Esophagus squamous epithelium (tissue), 5 donors: ENCODE data around the gene NUP188. TPM values are rescaled to one million over a fixed set of nuclear protein-coding genes. Genes with fewer than 3 reads are reported as not detected.

Experiments
- DNase-seq: peaks from one replicate; lab custom pipeline; 2025; lab: John Stamatoyannopoulos, UW
- H3K27ac ChIP-seq, 4 donors: fragments of 200-600 bp; sonication (generic); one replicate each; pipeline ENCODE4 v1.5.1; 2016 to 2019; ENCODE audit warnings: mild to moderate bottlenecking in 1 of 4
- H3K27me3 ChIP-seq, 4 donors: fragments of 200-600 bp; sonication (generic); 1 replicate in 3 of 4; 2 replicates in 1 of 4; pipeline versions ENCODE4 v1.5.1 to v1.6.0; 2017 to 2021; ENCODE audit warnings: antibody characterized with exemption in 1 of 4
- H3K36me3 ChIP-seq, 3 donors: fragments of 200-600 bp; sonication (generic); one replicate each; pipeline ENCODE4 v1.5.1; 2016 to 2019
- H3K4me1 ChIP-seq, 3 donors: fragments of 200-600 bp; sonication (generic); one replicate each; pipeline ENCODE4 v1.5.1; 2017 to 2019
- H3K4me3 ChIP-seq, 4 donors: fragments of 200-600 bp; sonication (generic); 1 replicate in 3 of 4; 2 replicates in 1 of 4; pipeline ENCODE4 v1.5.1; 2016 to 2019; ENCODE audit warnings: mild to moderate bottlenecking in 2 of 4, moderate library complexity in 1 of 4
- H3K9me3 ChIP-seq, 3 donors: fragments of 200-600 bp; sonication (generic); one replicate each; pipeline ENCODE4 v1.5.1; 2016 to 2019
- POLR2A ChIP-seq, 4 donors: fragments of 450-650 bp; IDR thresholded peaks; one replicate each; pipeline ENCODE4 v1.6.1; 2017; ENCODE audit warnings: antibody characterized with exemption in 4 of 4, mild to moderate bottlenecking in 4 of 4, moderate library complexity in 3 of 4
- WGBS, 2 donors: methylation state at CpG; one replicate each; pipeline ENCODE4 v1.1.5; 2018; 5-methylcytosine and 5-hydroxymethylcytosine counted together
- intact Hi-C: fragments of 100-400 bp; cut with DNase I; formaldehyde crosslinking; loops from one replicate; pipeline ENCODE4 v1.15.0; 2022
- total RNA-seq, 4 donors: library from RNA; depleted of rRNA; stranded (reverse); fragments of >200 nt; gene quantifications; one replicate each; pipeline ENCODE4 v1.1.0, GENCODE V29; 2016
- TF ChIP-seq, protein P1 (sequence below), 6 experiments: fragments of 450-650 bp in 4 of 6; fragments of 200-600 bp in 2 of 6; sonication (generic) in 2 of 6; IDR thresholded peaks; one replicate each; pipeline ENCODE4 v1.5.1; 2016 to 2019; ENCODE audit warnings: antibody characterized with exemption in 6 of 6, mild to moderate bottlenecking in 4 of 6, moderate library complexity in 4 of 6
- donor health status: DM: yes; HTN: yes; CAD: no.

The NUP188 gene
- total RNA-seq, 4 donors from 2014 or later, result 61.0 to 78.6 (median 67.1) TPM

DNA sequence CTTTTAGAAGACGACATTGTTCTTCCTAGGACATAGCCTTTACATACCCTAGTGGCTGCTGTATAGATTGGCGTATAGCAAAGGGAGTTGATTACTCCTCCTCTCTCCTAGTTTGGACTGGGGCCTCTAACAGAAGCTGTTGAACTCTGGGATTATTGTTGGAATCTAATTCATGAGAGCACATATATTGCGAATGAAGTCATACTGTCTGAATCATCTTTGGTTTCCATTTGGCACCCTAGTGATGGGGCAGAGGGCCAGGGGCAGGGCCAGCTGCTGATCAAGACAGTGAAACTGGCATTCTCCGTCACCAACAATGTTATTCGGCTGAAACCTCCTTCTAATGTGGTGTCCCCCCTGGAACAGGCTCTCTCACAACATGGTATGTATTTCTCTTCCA is 40.3 kb downstream of the NUP188 start:
- TF ChIP-seq POLR2A (IDR thresholded peaks at IDR 0.05), result no peak
- TF ChIP-seq, protein P1, sequence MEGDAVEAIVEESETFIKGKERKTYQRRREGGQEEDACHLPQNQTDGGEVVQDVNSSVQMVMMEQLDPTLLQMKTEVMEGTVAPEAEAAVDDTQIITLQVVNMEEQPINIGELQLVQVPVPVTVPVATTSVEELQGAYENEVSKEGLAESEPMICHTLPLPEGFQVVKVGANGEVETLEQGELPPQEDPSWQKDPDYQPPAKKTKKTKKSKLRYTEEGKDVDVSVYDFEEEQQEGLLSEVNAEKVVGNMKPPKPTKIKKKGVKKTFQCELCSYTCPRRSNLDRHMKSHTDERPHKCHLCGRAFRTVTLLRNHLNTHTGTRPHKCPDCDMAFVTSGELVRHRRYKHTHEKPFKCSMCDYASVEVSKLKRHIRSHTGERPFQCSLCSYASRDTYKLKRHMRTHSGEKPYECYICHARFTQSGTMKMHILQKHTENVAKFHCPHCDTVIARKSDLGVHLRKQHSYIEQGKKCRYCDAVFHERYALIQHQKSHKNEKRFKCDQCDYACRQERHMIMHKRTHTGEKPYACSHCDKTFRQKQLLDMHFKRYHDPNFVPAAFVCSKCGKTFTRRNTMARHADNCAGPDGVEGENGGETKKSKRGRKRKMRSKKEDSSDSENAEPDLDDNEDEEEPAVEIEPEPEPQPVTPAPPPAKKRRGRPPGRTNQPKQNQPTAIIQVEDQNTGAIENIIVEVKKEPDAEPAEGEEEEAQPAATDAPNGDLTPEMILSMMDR (IDR thresholded peaks at IDR 0.05), result no peak
- Histone ChIP-seq H3K4me1 (peaks cover 0 to 28% (median 0%) of the 10 kb centered on the region in 3 donors), H3K9me3 (no peaks in the 10 kb centered on the region), H3K27ac (peak overlapping the region; percentile 59 to 81 (median 69)), H3K27me3 (no peaks in the 10 kb centered on the region), H3K4me3 (peak overlapping the region in 1 of 4 donors; percentile 9), H3K36me3 (peaks cover 17 to 100% (median 53%) of the 10 kb centered on the region in 3 donors)
- 52 to 54% methylated on average over 5 of the region's 5 CpGs for WGBS, 2 donors
- intact Hi-C loops, result no loop called here
- DNase-seq, result no peak

DNA sequence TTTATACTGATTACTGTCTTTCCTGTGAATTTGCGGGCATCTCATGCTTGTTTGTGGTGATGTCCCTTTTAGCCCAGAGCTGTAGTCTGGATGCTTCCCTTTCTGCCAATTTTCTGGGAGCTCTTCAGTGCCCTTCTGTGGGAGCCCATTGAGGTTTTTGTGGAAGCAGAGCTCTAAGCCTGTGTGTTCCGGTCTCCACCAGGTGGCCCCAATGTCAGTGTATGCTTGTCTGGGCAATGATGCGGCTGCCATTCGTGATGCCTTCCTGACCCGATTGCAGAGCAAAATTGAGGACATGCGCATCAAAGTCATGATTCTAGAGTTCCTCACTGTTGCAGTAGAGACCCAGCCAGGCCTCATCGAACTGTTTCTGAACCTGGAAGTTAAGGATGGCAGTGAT is 45.5 kb downstream of the NUP188 start:
- peaks cover 0 to 8% (median 0%) of the 10 kb centered on the region in 3 donors for H3K4me1 ChIP-seq
- no peak for TF ChIP-seq POLR2A (IDR thresholded peaks at IDR 0.05)
- TF ChIP-seq, protein P1 (IDR thresholded peaks at IDR 0.05), result peak in 2 of 6 experiments; percentile 24 to 33
- H3K4me3 ChIP-seq, result no peak overlapping the region
- WGBS, 2 donors, result 81 to 93% methylated on average over 1 to 3 of the region's 7 CpGs
- DNase-seq, result no peak
- no peaks in the 10 kb centered on the region for H3K27me3 ChIP-seq
- no peak overlapping the region for H3K27ac ChIP-seq
- no peaks in the 10 kb centered on the region for H3K9me3 ChIP-seq
- peaks cover 19 to 100% (median 67%) of the 10 kb centered on the region in 3 donors for H3K36me3 ChIP-seq
- intact Hi-C loops, result no loop called here

DNA sequence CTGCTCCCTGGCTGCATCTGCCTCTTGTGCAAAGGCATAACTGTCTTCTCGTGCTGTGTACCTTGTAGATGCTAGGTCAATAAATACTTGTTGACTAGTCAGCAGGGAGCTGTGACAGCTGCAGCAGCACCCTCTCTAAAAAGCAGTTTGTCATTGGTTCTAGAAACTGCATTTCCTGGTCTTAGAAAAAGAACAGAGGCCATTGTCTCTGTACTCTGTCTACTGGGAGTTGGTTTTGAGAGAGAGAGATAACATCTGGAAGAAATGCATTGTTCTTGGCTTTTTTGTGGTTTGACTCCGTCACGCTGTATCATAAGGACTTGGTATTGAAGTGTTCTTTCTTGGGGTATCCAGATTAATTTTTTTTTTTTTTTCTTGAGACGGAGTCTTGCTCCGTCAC is 48.3 kb downstream of the NUP188 start:
- WGBS, 2 donors, result 73 to 91% methylated on average over 5 of the region's 5 CpGs
- Histone ChIP-seq H3K27ac (no peak overlapping the region), H3K36me3 (peaks cover 26 to 100% (median 73%) of the 10 kb centered on the region in 3 donors), H3K27me3 (no peaks in the 10 kb centered on the region), H3K4me3 (no peak overlapping the region), H3K9me3 (no peaks in the 10 kb centered on the region), H3K4me1 (peaks cover 0 to 14% (median 3%) of the 10 kb centered on the region in 3 donors)
- TF ChIP-seq, protein P1 (IDR thresholded peaks at IDR 0.05), result no peak
- TF ChIP-seq POLR2A (IDR thresholded peaks at IDR 0.05), result no peak
- DNase-seq, result no peak
- intact Hi-C loops, result no loop called here

DNA sequence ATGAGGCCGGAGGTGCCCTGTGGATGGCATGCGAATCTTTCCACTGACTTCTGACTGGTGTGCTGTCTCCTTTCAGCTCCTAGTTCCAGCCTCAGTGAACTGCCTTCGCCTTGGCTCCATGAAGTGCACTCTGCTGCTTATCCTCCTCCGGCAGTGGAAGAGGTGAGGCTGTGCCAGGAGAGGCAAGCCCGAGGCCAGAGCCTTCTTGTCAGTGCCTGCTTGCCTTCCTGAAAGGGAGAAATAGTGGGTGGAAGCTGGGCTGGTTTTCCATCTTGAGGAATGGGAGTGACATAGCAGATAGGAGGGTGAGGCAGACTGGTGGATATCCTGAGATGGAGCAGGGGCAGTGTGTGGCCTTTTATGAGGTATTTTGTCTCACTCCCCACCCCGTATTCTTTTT is 51.0 kb downstream of the NUP188 start:
- Histone ChIP-seq H3K4me3 (no peak overlapping the region), H3K27me3 (no peaks in the 10 kb centered on the region), H3K4me1 (peaks cover 0 to 14% (median 3%) of the 10 kb centered on the region in 3 donors), H3K36me3 (peaks cover 30 to 100% (median 77%) of the 10 kb centered on the region in 3 donors), H3K9me3 (no peaks in the 10 kb centered on the region), H3K27ac (peak overlapping the region in 2 of 4 donors; percentile 13 to 31)
- intact Hi-C loops, result no loop called here
- TF ChIP-seq, protein P1 (IDR thresholded peaks at IDR 0.05), result no peak
- TF ChIP-seq POLR2A (IDR thresholded peaks at IDR 0.05), result no peak
- 46 to 60% methylated on average over 3 to 4 of the region's 6 CpGs for WGBS, 2 donors
- no peak for DNase-seq

DNA sequence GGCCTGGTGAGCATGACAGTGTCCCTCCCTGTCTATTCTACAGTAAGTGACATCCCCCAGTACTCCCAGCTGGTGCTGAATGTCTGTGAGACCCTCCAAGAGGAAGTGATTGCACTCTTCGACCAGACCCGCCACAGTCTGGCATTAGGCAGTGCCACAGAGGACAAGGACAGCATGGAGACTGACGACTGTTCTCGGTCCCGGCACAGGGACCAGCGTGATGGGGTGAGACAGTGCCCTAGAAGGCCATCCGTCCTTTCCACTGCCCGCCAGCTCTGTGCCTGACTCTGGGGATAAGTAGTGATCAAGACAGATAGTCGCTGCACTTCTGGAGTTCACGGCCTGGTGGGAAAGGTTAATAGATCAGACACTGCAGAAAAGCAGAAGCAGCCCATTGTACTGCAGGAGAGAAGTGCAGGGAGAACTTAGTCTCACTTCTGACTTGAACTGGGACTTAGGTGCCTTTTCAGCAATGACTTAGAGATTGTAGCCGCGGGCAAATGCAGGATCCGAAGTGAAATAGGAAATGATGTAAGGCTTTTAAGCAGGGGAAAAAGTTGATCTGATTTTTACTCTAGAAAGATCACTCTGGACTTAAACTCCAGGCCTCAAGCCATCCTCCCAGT is 52.2 kb downstream of the NUP188 start:
- Histone ChIP-seq H3K4me3 (no peak overlapping the region), H3K9me3 (no peaks in the 10 kb centered on the region), H3K36me3 (peaks cover 25 to 100% (median 69%) of the 10 kb centered on the region in 3 donors), H3K27me3 (no peaks in the 10 kb centered on the region), H3K4me1 (peaks cover 0 to 14% (median 3%) of the 10 kb centered on the region in 3 donors), H3K27ac (peak overlapping the region in 1 of 4 donors; percentile 34)
- WGBS, 2 donors, result 75 to 95% methylated on average over 11 of the region's 13 CpGs
- intact Hi-C loops, result no loop called here
- TF ChIP-seq, protein P1 (IDR thresholded peaks at IDR 0.05), result no peak
- TF ChIP-seq POLR2A (IDR thresholded peaks at IDR 0.05), result no peak
- DNase-seq, result no peak
